ENCODE results near the gene KIAA0319L. TPM values are rescaled to one million over a fixed set of nuclear protein-coding genes. Genes with fewer than 3 reads are reported as not detected.

The KIAA0319L gene
- total and polyA plus RNA-seq, 2 donors from 2014 or later: 30.3 to 73.0 TPM

GRCh38 chr1:35590476-35591040, 33.4 kb upstream of the KIAA0319L start:
- Histone ChIP-seq H3K9me3 (ENCODE audit: control insufficient read depth in 2 of 3, insufficient read depth in 1 of 3, low read length in 3 of 3) (no peaks in the 10 kb centered on the region), H3K4me1 (ENCODE audit: control insufficient read depth in 2 of 3, insufficient read depth in 2 of 3, low read depth in 1 of 3, low read length in 3 of 3) (no peaks in the 10 kb centered on the region), H3K4me3 (ENCODE audit: low read length in 3 of 3) (no peak overlapping the region), H3K27ac (ENCODE audit: low read depth in 2 of 2, low read length in 2 of 2) (no peak overlapping the region), H3K36me3 (ENCODE audit: control insufficient read depth in 2 of 3, insufficient read depth in 3 of 3, low read length in 3 of 3) (peaks cover 0 to under 1% (median 0%) of the 10 kb centered on the region in 3 donors), H3K27me3 (ENCODE audit: control insufficient read depth, insufficient read depth, low read length) (no peaks in the 10 kb centered on the region), H3K9ac (ENCODE audit: low read length in 3 of 3) (no peak overlapping the region)
- DNase-seq: no peak
- intact Hi-C loops (cut with DNase I): no loop called here
- TF ChIP-seq CTCF (IDR thresholded peaks at IDR 0.05; ENCODE audit: borderline replicate concordance, extremely low read depth, insufficient read depth): no peak
- FAIRE-seq: no peak

GRCh38 chr1:35589516-35590427, 32.6 kb upstream of the KIAA0319L start:
- FAIRE-seq (no peak), DNase-seq (no peak)
- no peak overlapping the region for H3K27ac ChIP-seq (ENCODE audit: low read depth in 2 of 2, low read length in 2 of 2)
- H3K9me3 ChIP-seq (ENCODE audit: control insufficient read depth in 2 of 3, insufficient read depth in 1 of 3, low read length in 3 of 3): no peaks in the 10 kb centered on the region
- no peaks in the 10 kb centered on the region for H3K27me3 ChIP-seq (ENCODE audit: control insufficient read depth, insufficient read depth, low read length)
- TF ChIP-seq CTCF (IDR thresholded peaks at IDR 0.05; ENCODE audit: borderline replicate concordance, extremely low read depth, insufficient read depth): no peak
- H3K4me3 ChIP-seq (ENCODE audit: low read length in 3 of 3): no peak overlapping the region
- intact Hi-C loops (cut with DNase I): no loop called here
- H3K9ac ChIP-seq (ENCODE audit: low read length in 3 of 3): no peak overlapping the region
- H3K36me3 ChIP-seq (ENCODE audit: control insufficient read depth in 2 of 3, insufficient read depth in 3 of 3, low read length in 3 of 3): no peaks in the 10 kb centered on the region
- no peaks in the 10 kb centered on the region for H3K4me1 ChIP-seq (ENCODE audit: control insufficient read depth in 2 of 3, insufficient read depth in 2 of 3, low read depth in 1 of 3, low read length in 3 of 3)

- Histone ChIP-seq H3K9me3 (ENCODE audit: control insufficient read depth in 2 of 3, insufficient read depth in 1 of 3, low read length in 3 of 3) (no peaks in the 10 kb centered on the region), H3K27me3 (ENCODE audit: control insufficient read depth, insufficient read depth, low read length) (no peaks in the 10 kb centered on the region), H3K4me3 (ENCODE audit: low read length in 3 of 3) (no peak overlapping the region), H3K36me3 (ENCODE audit: control insufficient read depth in 2 of 3, insufficient read depth in 3 of 3, low read length in 3 of 3) (no peaks in the 10 kb centered on the region), H3K9ac (ENCODE audit: low read length in 3 of 3) (no peak overlapping the region), H3K4me1 (ENCODE audit: control insufficient read depth in 2 of 3, insufficient read depth in 2 of 3, low read depth in 1 of 3, low read length in 3 of 3) (no peaks in the 10 kb centered on the region), H3K27ac (ENCODE audit: low read depth in 2 of 2, low read length in 2 of 2) (no peak overlapping the region)
- intact Hi-C loops (cut with DNase I): no loop called here
- FAIRE-seq (no peak), DNase-seq (no peak)
- TF ChIP-seq CTCF (IDR thresholded peaks at IDR 0.05; ENCODE audit: borderline replicate concordance, extremely low read depth, insufficient read depth): no peak
Measured at GRCh38 chr1:35588197-35588910, 31.2 kb upstream of the KIAA0319L start.

Measured in kidney (tissue), 14 donors.